ENCODE measurements around the gene RNU6-1.

Gene RNU6-1

GRCh38 chr15:67853454-67853853 is 13.6 kb upstream of the RNU6-1 start:
- H3K27me3 ChIP-seq (ENCODE audit: control insufficient read depth, insufficient read depth, low read length), result no peaks in the 10 kb centered on the region
- no peaks in the 10 kb centered on the region for H3K36me3 ChIP-seq (ENCODE audit: control insufficient read depth, insufficient read depth, low read length)
- no peak overlapping the region for H3K9ac ChIP-seq (ENCODE audit: low read depth, low read length)
- no peaks in the 10 kb centered on the region for H3K9me3 ChIP-seq (ENCODE audit: control insufficient read depth, insufficient read depth, low read length)
- peaks cover 26% of the 10 kb centered on the region for H3K4me1 ChIP-seq (ENCODE audit: control insufficient read depth, insufficient read depth, low read length)
- H3K4me3 ChIP-seq (ENCODE audit: low read depth, low read length), result no peak overlapping the region

- no peak overlapping the region for H3K4me3 ChIP-seq (ENCODE audit: low read depth, low read length)
- H3K4me1 ChIP-seq (ENCODE audit: control insufficient read depth, insufficient read depth, low read length), result peaks cover 29% of the 10 kb centered on the region
- no peaks in the 10 kb centered on the region for H3K9me3 ChIP-seq (ENCODE audit: control insufficient read depth, insufficient read depth, low read length)
- H3K9ac ChIP-seq (ENCODE audit: low read depth, low read length), result no peak overlapping the region
- H3K27me3 ChIP-seq (ENCODE audit: control insufficient read depth, insufficient read depth, low read length), result no peaks in the 10 kb centered on the region
- no peaks in the 10 kb centered on the region for H3K36me3 ChIP-seq (ENCODE audit: control insufficient read depth, insufficient read depth, low read length)
Observed at GRCh38 chr15:67852418-67852817, 12.6 kb upstream of the RNU6-1 start.

- Histone ChIP-seq H3K27me3 (ENCODE audit: control insufficient read depth, insufficient read depth, low read length) (no peaks in the 10 kb centered on the region), H3K4me1 (ENCODE audit: control insufficient read depth, insufficient read depth, low read length) (peaks cover 24% of the 10 kb centered on the region), H3K36me3 (ENCODE audit: control insufficient read depth, insufficient read depth, low read length) (no peaks in the 10 kb centered on the region), H3K9ac (ENCODE audit: low read depth, low read length) (no peak overlapping the region), H3K4me3 (ENCODE audit: low read depth, low read length) (no peak overlapping the region), H3K9me3 (ENCODE audit: control insufficient read depth, insufficient read depth, low read length) (no peaks in the 10 kb centered on the region)
Observed at GRCh38 chr15:67850994-67851571, 11.2 kb upstream of the RNU6-1 start.

- Histone ChIP-seq H3K9me3 (ENCODE audit: control insufficient read depth, insufficient read depth, low read length) (no peaks in the 10 kb centered on the region), H3K27me3 (ENCODE audit: control insufficient read depth, insufficient read depth, low read length) (no peaks in the 10 kb centered on the region), H3K36me3 (ENCODE audit: control insufficient read depth, insufficient read depth, low read length) (no peaks in the 10 kb centered on the region), H3K4me3 (ENCODE audit: low read depth, low read length) (no peak overlapping the region), H3K4me1 (ENCODE audit: control insufficient read depth, insufficient read depth, low read length) (peaks cover 22% of the 10 kb centered on the region), H3K9ac (ENCODE audit: low read depth, low read length) (no peak overlapping the region)
Observed at GRCh38 chr15:67850336-67850735, 10.5 kb upstream of the RNU6-1 start.

- no peaks in the 10 kb centered on the region for H3K36me3 ChIP-seq (ENCODE audit: control insufficient read depth, insufficient read depth, low read length)
- H3K4me1 ChIP-seq (ENCODE audit: control insufficient read depth, insufficient read depth, low read length), result peaks cover 22% of the 10 kb centered on the region
- H3K9me3 ChIP-seq (ENCODE audit: control insufficient read depth, insufficient read depth, low read length), result no peaks in the 10 kb centered on the region
Observed at GRCh38 chr15:67849538-67849937, 9.7 kb upstream of the RNU6-1 start.

GRCh38 chr15:67845974-67846373 is 6.1 kb upstream of the RNU6-1 start:
- peaks cover 20% of the 10 kb centered on the region for H3K4me1 ChIP-seq (ENCODE audit: control insufficient read depth, insufficient read depth, low read length)
- H3K9ac ChIP-seq (ENCODE audit: low read depth, low read length), result no peak overlapping the region
- H3K4me3 ChIP-seq (ENCODE audit: low read depth, low read length), result no peak overlapping the region

More at GRCh38 chr15:67849538-67849937, 9.7 kb upstream of the RNU6-1 start:
- Histone ChIP-seq H3K9ac (ENCODE audit: low read depth, low read length) (no peak overlapping the region), H3K4me3 (ENCODE audit: low read depth, low read length) (no peak overlapping the region), H3K27me3 (ENCODE audit: control insufficient read depth, insufficient read depth, low read length) (no peaks in the 10 kb centered on the region)

GRCh38 chr15:67843571-67844387 is 3.9 kb upstream of the RNU6-1 start:
- Histone ChIP-seq H3K9ac (ENCODE audit: low read depth, low read length) (no peak overlapping the region), H3K4me1 (ENCODE audit: control insufficient read depth, insufficient read depth, low read length) (peaks cover 20% of the 10 kb centered on the region)

More at GRCh38 chr15:67845974-67846373, 6.1 kb upstream of the RNU6-1 start:
- no peaks in the 10 kb centered on the region for H3K36me3 ChIP-seq (ENCODE audit: control insufficient read depth, insufficient read depth, low read length)
- no peaks in the 10 kb centered on the region for H3K9me3 ChIP-seq (ENCODE audit: control insufficient read depth, insufficient read depth, low read length)
- H3K27me3 ChIP-seq (ENCODE audit: control insufficient read depth, insufficient read depth, low read length), result peaks cover 2% of the 10 kb centered on the region

GRCh38 chr15:67843092-67843501 is 3.3 kb upstream of the RNU6-1 start:
- no peak overlapping the region for H3K4me3 ChIP-seq (ENCODE audit: low read depth, low read length)
- H3K36me3 ChIP-seq (ENCODE audit: control insufficient read depth, insufficient read depth, low read length), result no peaks in the 10 kb centered on the region
- peaks cover 16% of the 10 kb centered on the region for H3K4me1 ChIP-seq (ENCODE audit: control insufficient read depth, insufficient read depth, low read length)

More at GRCh38 chr15:67843571-67844387, 3.9 kb upstream of the RNU6-1 start:
- Histone ChIP-seq H3K27me3 (ENCODE audit: control insufficient read depth, insufficient read depth, low read length) (peaks cover 5% of the 10 kb centered on the region), H3K9me3 (ENCODE audit: control insufficient read depth, insufficient read depth, low read length) (no peaks in the 10 kb centered on the region), H3K4me3 (ENCODE audit: low read depth, low read length) (no peak overlapping the region), H3K36me3 (ENCODE audit: control insufficient read depth, insufficient read depth, low read length) (no peaks in the 10 kb centered on the region)

GRCh38 chr15:67841513-67841762 is 1.6 kb upstream of the RNU6-1 start:
- Histone ChIP-seq H3K36me3 (ENCODE audit: control insufficient read depth, insufficient read depth, low read length) (no peaks in the 10 kb centered on the region), H3K9ac (ENCODE audit: low read depth, low read length) (no peak overlapping the region), H3K9me3 (ENCODE audit: control insufficient read depth, insufficient read depth, low read length) (no peaks in the 10 kb centered on the region), H3K4me3 (ENCODE audit: low read depth, low read length) (peak overlapping the region; percentile 93), H3K27me3 (ENCODE audit: control insufficient read depth, insufficient read depth, low read length) (peaks cover 28% of the 10 kb centered on the region), H3K4me1 (ENCODE audit: control insufficient read depth, insufficient read depth, low read length) (peaks cover 22% of the 10 kb centered on the region)

More at GRCh38 chr15:67843092-67843501, 3.3 kb upstream of the RNU6-1 start:
- Histone ChIP-seq H3K9ac (ENCODE audit: low read depth, low read length) (no peak overlapping the region), H3K27me3 (ENCODE audit: control insufficient read depth, insufficient read depth, low read length) (peaks cover 11% of the 10 kb centered on the region), H3K9me3 (ENCODE audit: control insufficient read depth, insufficient read depth, low read length) (no peaks in the 10 kb centered on the region)

- Histone ChIP-seq H3K4me1 (ENCODE audit: control insufficient read depth, insufficient read depth, low read length) (peaks cover 22% of the 10 kb centered on the region), H3K4me3 (ENCODE audit: low read depth, low read length) (peak overlapping the region; percentile 93), H3K36me3 (ENCODE audit: control insufficient read depth, insufficient read depth, low read length) (no peaks in the 10 kb centered on the region), H3K9ac (ENCODE audit: low read depth, low read length) (peak overlapping the region; percentile 91), H3K9me3 (ENCODE audit: control insufficient read depth, insufficient read depth, low read length) (no peaks in the 10 kb centered on the region), H3K27me3 (ENCODE audit: control insufficient read depth, insufficient read depth, low read length) (peaks cover 33% of the 10 kb centered on the region)
Observed at GRCh38 chr15:67840749-67841512, 1.1 kb upstream of the RNU6-1 start.

- Histone ChIP-seq H3K4me1 (ENCODE audit: control insufficient read depth, insufficient read depth, low read length) (peaks cover 22% of the 10 kb centered on the region), H3K9ac (ENCODE audit: low read depth, low read length) (no peak overlapping the region), H3K4me3 (ENCODE audit: low read depth, low read length) (peak overlapping the region; percentile 93), H3K36me3 (ENCODE audit: control insufficient read depth, insufficient read depth, low read length) (no peaks in the 10 kb centered on the region), H3K9me3 (ENCODE audit: control insufficient read depth, insufficient read depth, low read length) (no peaks in the 10 kb centered on the region), H3K27me3 (ENCODE audit: control insufficient read depth, insufficient read depth, low read length) (peaks cover 47% of the 10 kb centered on the region)
Observed at GRCh38 chr15:67839499-67839928, 331 bp downstream of the RNU6-1 start.
